Tibial artery (tissue), 4 donors: ENCODE data around the gene DYNC1I1.
A peak's percentile ranks its signal among the peaks of the same experiment; 100 is the strongest.

ENCODE experiments used
- DNase-seq, 2 donors: peaks; one replicate each; pipeline ENCODE4 v3.0.0-alpha.2; 2019
- H3K27ac ChIP-seq, 2 donors: fragments of 200-600 bp; sonication (generic) in 1 of 2; 1 replicate in 1 of 2; 2 replicates in 1 of 2; pipeline ENCODE4 v1.5.1; 2018 to 2019; ENCODE audit warnings: mild to moderate bottlenecking in 1 of 2
- H3K27me3 ChIP-seq, 2 donors: fragments of 200-600 bp; sonication (generic) in 1 of 2; one replicate each; pipeline versions ENCODE4 v1.5.1 to v1.6.0; 2016 to 2019
- H3K36me3 ChIP-seq, 3 donors: fragments of 200-600 bp; sonication (generic) in 2 of 3; one replicate each; pipeline ENCODE4 v1.5.1; 2016 to 2019; ENCODE audit warnings: mild to moderate bottlenecking in 2 of 3
- H3K4me1 ChIP-seq, 4 donors: fragments of 200-600 bp; sonication (generic) in 2 of 4; 1 replicate in 3 of 4; 2 replicates in 1 of 4; pipeline ENCODE4 v1.5.1; 2016 to 2019
- H3K4me3 ChIP-seq, 2 donors: fragments of 200-600 bp; sonication (generic) in 1 of 2; 1 replicate in 1 of 2; 2 replicates in 1 of 2; pipeline ENCODE4 v1.5.1; 2018 to 2019; ENCODE audit warnings: mild to moderate bottlenecking in 2 of 2
- H3K9me3 ChIP-seq, 3 donors: fragments of 200-600 bp; sonication (generic) in 1 of 3; one replicate each; pipeline ENCODE4 v1.5.1; 2016 to 2019
- CTCF ChIP-seq, 2 experiments: fragments of 200-600 bp in 1 of 2; fragments of 450-650 bp in 1 of 2; IDR thresholded peaks; one replicate each; pipeline ENCODE4 v1.5.1; 2017 to 2019; ENCODE audit warnings: antibody characterized with exemption in 2 of 2, mild to moderate bottlenecking in 1 of 2, moderate library complexity in 1 of 2
- intact Hi-C: fragments of 100-400 bp; cut with DNase I; formaldehyde crosslinking; loops from one replicate; pipeline ENCODE4 v1.15.0; 2023; ENCODE audit warnings: low total_unique reads

The DYNC1I1 gene

GRCh38 chr7:95916573-95917297 lies 144.4 kb downstream of the DYNC1I1 start:
- no peaks in the 10 kb centered on the region for H3K4me1 ChIP-seq
- H3K36me3 ChIP-seq = no peaks in the 10 kb centered on the region
- H3K27me3 ChIP-seq = no peaks in the 10 kb centered on the region
- H3K4me3 ChIP-seq = peak overlapping the region; percentile 7 to 12
- DNase-seq = peak; percentile 80 to 83
- intact Hi-C loops = loop anchor here (10.0 kb wide), 1 partner anchor 1148 kb away; no protein-coding TSS in a partner anchor
- peak; percentile 85 to 88 for TF ChIP-seq CTCF (IDR thresholded peaks at IDR 0.05)
- H3K9me3 ChIP-seq = no peaks in the 10 kb centered on the region
- no peak overlapping the region for H3K27ac ChIP-seq

GRCh38 chr7:95917634-95918033 lies 145.3 kb downstream of the DYNC1I1 start:
- Histone ChIP-seq H3K4me3 (no peak overlapping the region), H3K9me3 (no peaks in the 10 kb centered on the region), H3K36me3 (no peaks in the 10 kb centered on the region), H3K4me1 (no peaks in the 10 kb centered on the region), H3K27ac (no peak overlapping the region), H3K27me3 (no peaks in the 10 kb centered on the region)
- intact Hi-C loops = loop anchor here (10.0 kb wide), 1 partner anchor 1147 kb away; no protein-coding TSS in a partner anchor
- DNase-seq = no peak
- no peak for TF ChIP-seq CTCF (IDR thresholded peaks at IDR 0.05)

GRCh38 chr7:95919556-95919955 lies 147.2 kb downstream of the DYNC1I1 start:
- DNase-seq = no peak
- no peaks in the 10 kb centered on the region for H3K36me3 ChIP-seq
- no peaks in the 10 kb centered on the region for H3K4me1 ChIP-seq
- no peaks in the 10 kb centered on the region for H3K27me3 ChIP-seq
- intact Hi-C loops = loop anchor here (10.0 kb wide), 1 partner anchor 1145 kb away; no protein-coding TSS in a partner anchor
- no peaks in the 10 kb centered on the region for H3K9me3 ChIP-seq
- no peak overlapping the region for H3K27ac ChIP-seq
- no peak overlapping the region for H3K4me3 ChIP-seq
- TF ChIP-seq CTCF (IDR thresholded peaks at IDR 0.05) = peak in 1 of 2 experiments; percentile 8

GRCh38 chr7:95921543-95921942 lies 149.2 kb downstream of the DYNC1I1 start:
- intact Hi-C loops = loop anchor here (5.0 kb wide), 1 partner anchor 1106 kb away; no protein-coding TSS in a partner anchor
- no peaks in the 10 kb centered on the region for H3K27me3 ChIP-seq
- no peak overlapping the region for H3K27ac ChIP-seq
- H3K36me3 ChIP-seq = no peaks in the 10 kb centered on the region
- no peak for TF ChIP-seq CTCF (IDR thresholded peaks at IDR 0.05)
- H3K4me3 ChIP-seq = no peak overlapping the region
- no peaks in the 10 kb centered on the region for H3K9me3 ChIP-seq
- no peak for DNase-seq
- H3K4me1 ChIP-seq = no peaks in the 10 kb centered on the region

GRCh38 chr7:95922191-95922590 lies 149.8 kb downstream of the DYNC1I1 start:
- DNase-seq = no peak
- Histone ChIP-seq H3K9me3 (no peaks in the 10 kb centered on the region), H3K4me1 (no peaks in the 10 kb centered on the region), H3K4me3 (no peak overlapping the region), H3K36me3 (no peaks in the 10 kb centered on the region), H3K27me3 (no peaks in the 10 kb centered on the region), H3K27ac (no peak overlapping the region)
- TF ChIP-seq CTCF (IDR thresholded peaks at IDR 0.05) = no peak
- intact Hi-C loops = loop anchor here (5.0 kb wide), 1 partner anchor 1105 kb away; no protein-coding TSS in a partner anchor
